ENCODE data around the gene HGF.

Gene HGF

GRCh38 chr7:81684033-81684432 is 85.8 kb downstream of the HGF start:
- no peak for DNase-seq (ENCODE audit: low read depth)

- DNase-seq (ENCODE audit: low read depth): no peak
Observed at GRCh38 chr7:81682873-81683272, 87.0 kb downstream of the HGF start.

GRCh38 chr7:81680120-81680519 is 89.7 kb downstream of the HGF start:
- DNase-seq (ENCODE audit: low read depth): no peak

- no peak for DNase-seq (ENCODE audit: low read depth)
Observed at GRCh38 chr7:81676813-81677212, 93.0 kb downstream of the HGF start.

GRCh38 chr7:81676105-81676811 is 93.6 kb downstream of the HGF start:
- no peak for DNase-seq (ENCODE audit: low read depth)

GRCh38 chr7:81674431-81674830 is 95.4 kb downstream of the HGF start:
- DNase-seq (ENCODE audit: low read depth): no peak

- DNase-seq (ENCODE audit: low read depth): no peak
Observed at GRCh38 chr7:81672872-81673271, 97.0 kb downstream of the HGF start.

- DNase-seq (ENCODE audit: low read depth): no peak
Observed at GRCh38 chr7:81669476-81670105, 100.3 kb downstream of the HGF start.

GRCh38 chr7:81666209-81666608 is 103.6 kb downstream of the HGF start:
- DNase-seq (ENCODE audit: low read depth): no peak

GRCh38 chr7:81665236-81665635 is 104.6 kb downstream of the HGF start:
- DNase-seq (ENCODE audit: low read depth): no peak

GRCh38 chr7:81664304-81664703 is 105.5 kb downstream of the HGF start:
- no peak for DNase-seq (ENCODE audit: low read depth)

- no peak for DNase-seq (ENCODE audit: low read depth)
Observed at GRCh38 chr7:81662531-81662930, 107.3 kb downstream of the HGF start.

- no peak for DNase-seq (ENCODE audit: low read depth)
Observed at GRCh38 chr7:81659697-81660395, 110.0 kb downstream of the HGF start.

GRCh38 chr7:81657551-81657950 is 112.3 kb downstream of the HGF start:
- DNase-seq (ENCODE audit: low read depth): no peak

GRCh38 chr7:81655271-81655670 is 114.6 kb downstream of the HGF start:
- no peak for DNase-seq (ENCODE audit: low read depth)

GRCh38 chr7:81652225-81652624 is 117.6 kb downstream of the HGF start:
- no peak for DNase-seq (ENCODE audit: low read depth)
